GM21825 (cell line): Measurements from ENCODE around the gene RHBDL1.

Experiments
- ATAC-seq: cut with Tn5 transposase; IDR thresholded peaks from one replicate; pipeline ENCODE4 v1.9.1; 2021; ENCODE audit warnings: mild to moderate bottlenecking, moderate library complexity; ENCODE audit not compliant: unreplicated experiment

RHBDL1 gene

DNA sequence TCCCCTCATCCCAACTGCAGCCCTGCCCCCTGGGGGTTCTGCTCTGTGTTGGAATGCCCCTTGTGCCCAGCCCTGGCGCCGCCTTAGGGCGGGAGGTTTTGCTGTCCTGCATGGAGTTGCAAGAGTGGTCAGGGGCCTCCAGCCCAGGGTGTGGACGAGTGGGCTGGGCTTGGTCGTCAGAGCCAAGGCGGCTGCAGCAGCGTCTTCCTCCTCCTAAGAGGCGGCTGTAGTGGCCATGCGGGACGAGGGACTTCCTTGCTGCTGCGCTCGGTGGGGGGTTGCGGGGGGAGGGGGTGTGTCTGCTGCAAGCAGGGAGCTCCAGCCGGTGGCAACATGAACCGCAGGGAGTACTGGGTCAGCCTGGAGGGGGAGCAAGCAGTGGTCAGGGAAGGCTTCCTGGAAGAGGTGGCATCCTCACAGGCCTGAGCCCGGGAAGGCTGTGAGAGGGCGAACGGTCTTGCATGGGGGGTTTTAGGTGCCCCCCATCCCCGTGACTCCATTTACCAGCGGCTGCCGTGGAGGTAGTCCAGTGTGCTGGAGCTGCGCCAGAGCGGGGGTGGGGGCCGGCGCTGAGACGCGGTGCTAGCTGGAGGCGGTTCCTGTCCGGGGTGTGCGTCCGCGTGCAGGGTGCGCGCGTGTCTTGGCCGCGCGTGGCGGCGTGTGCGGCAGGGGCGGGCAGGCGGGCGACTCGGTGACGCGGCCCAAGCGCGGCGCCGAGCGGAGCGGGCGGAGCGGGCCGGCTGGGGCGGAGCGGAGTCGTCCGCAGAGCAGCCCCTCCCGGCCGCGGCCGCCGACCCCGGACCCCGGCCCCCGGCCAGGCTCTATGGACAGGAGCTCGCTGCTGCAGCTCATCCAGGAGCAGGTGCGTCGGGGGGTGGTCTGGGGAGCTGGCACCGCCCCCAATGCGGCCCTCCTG lies at the start of gene RHBDL1:
TSS of gene RHBDL1 (plus strand) at position 704 of the 916 bp plus-strand sequence. CDS start at position 824, 120 bp downstream.
- ATAC-seq, result no peak

- no peak for ATAC-seq
These were observed 49.3 kb upstream of the RHBDL1 start for GRCh38 chr16:625977-626765.

DNA sequence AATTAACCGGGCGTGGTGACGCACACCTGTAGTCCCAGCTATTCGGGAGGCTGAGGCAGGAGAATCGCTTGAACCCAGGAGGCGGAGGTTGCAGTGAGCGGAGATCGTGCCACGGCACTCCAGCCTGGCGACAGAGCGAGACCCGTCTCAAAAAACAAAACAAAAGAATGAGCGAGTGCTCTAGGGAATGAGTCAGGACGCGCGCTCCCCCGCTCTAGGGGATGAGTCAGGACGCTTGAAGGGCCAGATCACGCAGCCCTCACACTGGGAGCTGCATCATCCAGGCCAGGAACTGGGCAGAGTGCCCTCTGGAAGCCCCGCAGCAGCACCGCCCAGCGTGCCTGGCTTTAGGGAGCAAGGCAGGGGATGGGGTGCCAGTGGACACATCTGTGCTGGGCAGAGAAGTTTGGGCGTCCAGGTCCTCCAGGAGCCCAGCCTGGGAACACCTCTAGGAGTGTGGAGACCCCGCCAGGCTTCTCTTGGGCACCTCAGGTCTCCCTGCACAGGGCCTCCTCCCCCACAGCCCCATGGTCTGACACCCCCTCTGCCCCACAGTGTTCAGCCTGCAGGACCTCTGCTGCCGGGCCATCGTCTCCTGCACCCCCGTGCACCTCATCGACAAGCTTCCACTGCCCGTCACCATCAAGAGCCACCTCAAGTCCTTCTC lies 48.6 kb upstream of the RHBDL1 start:
- no peak for ATAC-seq

GRCh38 chr16:627454-628239 lies 47.8 kb upstream of the RHBDL1 start:
- ATAC-seq, result no peak

GRCh38 chr16:628321-629061 lies 47.0 kb upstream of the RHBDL1 start:
- no peak for ATAC-seq

- no peak for ATAC-seq
These were observed 46.2 kb upstream of the RHBDL1 start for GRCh38 chr16:629185-629832.

DNA sequence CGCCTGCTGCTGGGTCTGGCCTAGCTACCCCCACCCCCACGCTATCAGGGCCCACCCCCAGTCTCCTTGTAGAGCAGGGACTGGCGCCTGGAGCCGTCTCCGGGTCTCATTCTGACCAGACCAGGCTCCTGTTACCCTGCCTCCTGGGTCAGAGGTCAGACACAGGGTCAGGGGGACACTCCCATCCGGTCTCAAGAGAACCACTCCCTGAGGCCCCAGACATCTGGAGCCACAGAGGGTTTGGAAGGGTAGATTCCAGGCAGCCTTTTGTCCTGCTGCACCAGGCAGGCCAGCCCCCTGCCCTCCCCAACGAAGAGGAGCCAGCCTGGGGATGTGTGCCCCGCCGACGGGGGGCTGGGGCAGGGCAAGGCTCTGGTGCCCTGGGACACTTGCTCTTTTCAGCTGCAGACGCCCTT lies 45.6 kb upstream of the RHBDL1 start:
- no peak for ATAC-seq

DNA sequence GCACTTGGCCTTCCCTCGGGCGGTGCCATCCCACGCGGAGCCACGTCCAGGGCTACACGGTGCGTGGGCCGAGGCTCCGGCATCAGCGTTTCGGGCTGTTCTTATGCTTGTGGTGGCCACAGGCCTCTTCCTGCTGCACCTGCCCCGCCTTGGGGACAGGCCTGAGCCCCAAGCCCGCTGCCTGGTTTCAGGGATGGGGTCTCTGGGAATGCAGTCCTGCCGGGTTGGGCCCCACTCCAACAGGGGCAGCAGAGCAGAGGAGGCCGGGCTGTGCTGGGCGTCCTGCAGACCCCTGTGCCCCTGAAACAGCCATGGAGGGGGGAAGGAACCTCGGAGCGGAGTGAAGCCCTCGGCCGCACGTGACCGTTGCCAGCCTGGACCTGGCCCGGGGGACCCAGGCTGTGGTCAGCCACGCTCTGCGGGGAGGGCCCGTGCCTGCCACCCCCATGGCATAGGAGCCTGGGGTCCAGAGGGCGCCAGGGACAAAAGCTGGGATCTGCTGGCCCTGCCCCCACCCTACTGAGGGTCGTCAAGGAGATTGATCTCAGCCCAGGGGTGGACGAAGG lies 45.1 kb upstream of the RHBDL1 start:
- ATAC-seq, result no peak

DNA sequence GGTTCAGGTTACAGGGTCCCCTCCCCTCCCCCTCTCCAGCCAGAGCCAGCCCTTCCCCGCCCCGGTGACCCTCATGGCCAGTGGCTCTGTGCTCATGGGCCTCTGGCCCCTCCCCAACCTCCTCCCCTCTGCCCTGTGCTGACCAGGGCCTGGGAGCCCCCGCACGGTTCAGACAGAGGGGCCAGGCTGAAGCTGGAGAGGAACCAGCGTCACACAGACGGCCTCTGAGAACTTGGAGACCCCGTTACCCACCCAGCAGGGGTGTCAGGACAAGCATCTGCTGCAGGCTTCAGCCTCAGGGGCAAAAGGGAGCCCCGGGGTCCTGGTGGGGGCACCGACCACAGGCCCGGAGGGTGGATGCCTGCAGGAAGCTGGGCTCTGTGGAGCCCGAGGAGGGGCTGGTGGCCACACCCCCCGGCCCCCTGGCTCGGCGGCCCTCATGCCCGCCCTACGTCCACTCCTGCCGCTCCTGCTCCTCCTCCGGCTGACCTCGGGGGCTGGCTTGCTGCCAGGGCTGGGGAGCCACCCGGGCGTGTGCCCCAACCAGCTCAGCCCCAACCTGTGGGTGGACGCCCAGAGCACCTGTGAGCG lies 44.6 kb upstream of the RHBDL1 start, which contains the start of gene WFIKKN1:
TSS of gene WFIKKN1 (plus strand) at position 171 of the 591 bp plus-strand sequence. CDS start at position 440, 269 bp downstream.
- ATAC-seq, result no peak

GRCh38 chr16:631808-632358 lies 43.6 kb upstream of the RHBDL1 start:
- no peak for ATAC-seq

DNA sequence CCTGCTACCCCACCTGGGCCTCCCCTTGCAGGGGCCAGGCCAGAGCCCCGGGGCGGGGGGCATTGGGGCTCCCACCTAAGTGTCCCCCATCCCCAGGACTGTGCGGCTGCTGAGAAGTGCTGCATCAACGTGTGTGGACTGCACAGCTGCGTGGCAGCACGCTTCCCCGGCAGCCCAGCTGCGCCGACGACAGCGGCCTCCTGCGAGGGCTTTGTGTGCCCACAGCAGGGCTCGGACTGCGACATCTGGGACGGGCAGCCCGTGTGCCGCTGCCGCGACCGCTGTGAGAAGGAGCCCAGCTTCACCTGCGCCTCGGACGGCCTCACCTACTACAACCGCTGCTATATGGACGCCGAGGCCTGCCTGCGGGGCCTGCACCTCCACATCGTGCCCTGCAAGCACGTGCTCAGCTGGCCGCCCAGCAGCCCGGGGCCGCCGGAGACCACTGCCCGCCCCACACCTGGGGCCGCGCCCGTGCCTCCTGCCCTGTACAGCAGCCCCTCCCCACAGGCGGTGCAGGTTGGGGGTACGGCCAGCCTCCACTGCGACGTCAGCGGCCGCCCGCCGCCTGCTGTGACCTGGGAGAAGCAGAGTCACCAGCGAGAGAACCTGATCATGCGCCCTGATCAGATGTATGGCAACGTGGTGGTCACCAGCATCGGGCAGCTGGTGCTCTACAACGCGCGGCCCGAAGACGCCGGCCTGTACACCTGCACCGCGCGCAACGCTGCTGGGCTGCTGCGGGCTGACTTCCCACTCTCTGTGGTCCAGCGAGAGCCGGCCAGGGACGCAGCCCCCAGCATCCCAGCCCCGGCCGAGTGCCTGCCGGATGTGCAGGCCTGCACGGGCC lies 42.8 kb upstream of the RHBDL1 start:
- ATAC-seq, result no peak

GRCh38 chr16:633336-634050 lies 42.0 kb upstream of the RHBDL1 start:
- no peak for ATAC-seq

GRCh38 chr16:634051-634670 lies 41.3 kb upstream of the RHBDL1 start:
- no peak for ATAC-seq

DNA sequence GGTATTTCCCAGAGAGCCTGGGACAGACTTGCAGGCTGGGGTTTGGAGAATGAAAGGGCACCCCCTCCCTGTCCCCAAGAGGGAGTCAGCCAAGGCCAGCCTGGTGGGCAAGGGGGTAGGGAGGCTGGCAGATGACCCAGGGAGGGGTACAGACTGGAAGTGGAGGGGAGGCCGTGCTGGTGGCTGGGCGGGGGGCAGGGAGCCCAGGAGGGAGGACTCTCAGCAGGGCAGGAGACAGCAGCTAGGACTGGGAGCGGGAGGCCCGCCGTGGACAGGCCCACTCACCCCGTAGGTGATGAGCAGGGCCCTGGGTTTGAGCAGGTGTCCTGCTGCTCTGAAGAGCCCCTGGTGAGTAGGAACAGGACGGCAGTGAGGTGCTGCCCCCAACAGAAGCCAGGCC lies 40.5 kb upstream of the RHBDL1 start:
- no peak for ATAC-seq

GRCh38 chr16:635573-636205 lies 39.8 kb upstream of the RHBDL1 start:
- ATAC-seq, result peak; percentile 10
